H1 (cell line): ENCODE data around the gene PRIMA1. TPM values are rescaled to one million over a fixed set of nuclear protein-coding genes. Genes with fewer than 3 reads are reported as not detected.

Experiments
- CEBPB ChIP-seq: IDR thresholded peaks from 2 replicates; pipeline ENCODE4 v1.6.1; 2012; ENCODE audit warnings: low read depth, low read length
- EZH2 ChIP-seq: fragments of 200-600 bp; sonication (generic); IDR thresholded peaks from 2 replicates; pipeline ENCODE4 v1.7.1; 2012; ENCODE audit warnings: low read depth, mild to moderate bottlenecking, moderate library complexity, low read length, inconsistent platforms; ENCODE audit not compliant: severe bottlenecking
- FOSL1 ChIP-seq: IDR thresholded peaks from 2 replicates; pipeline ENCODE4 v1.6.1; 2011; ENCODE audit warnings: mild to moderate bottlenecking, low read depth, low read length, moderate library complexity; ENCODE audit not compliant: insufficient read depth
- KDM4A ChIP-seq: IDR thresholded peaks from one replicate; pipeline ENCODE4 v1.7.1; 2012; ENCODE audit warnings: low read depth, mild to moderate bottlenecking, moderate library complexity, low read length, inconsistent platforms; ENCODE audit not compliant: severe bottlenecking
- POLR2A ChIP-seq, 2 experiments: IDR thresholded peaks; 1 replicate in 1 of 2; 2 replicates in 1 of 2; pipeline ENCODE4 v1.6.1; 2011; ENCODE audit warnings: low read depth in 2 of 2, low read length in 2 of 2, mild to moderate bottlenecking in 2 of 2; ENCODE audit errors: control extremely low read depth in 1 of 2
- RAD21 ChIP-seq, 2 experiments: IDR thresholded peaks in 1 of 2; conservative IDR thresholded peaks in 1 of 2; 2 replicates each; pipeline ENCODE4 v1.6.1; 2011; ENCODE audit warnings: low read depth in 2 of 2, low read length in 2 of 2, improper control_type of control experiment in 1 of 2, inconsistent platforms in 1 of 2, mild to moderate bottlenecking in 1 of 2, moderate library complexity in 1 of 2
- RFX5 ChIP-seq: IDR thresholded peaks from 2 replicates; pipeline ENCODE4 v1.6.1; 2011; ENCODE audit warnings: low read depth, low read length, improper control_type of control experiment, borderline replicate concordance
- SIRT6 ChIP-seq: IDR thresholded peaks from one replicate; pipeline ENCODE4 v1.7.1; 2012; ENCODE audit warnings: low read length, inconsistent platforms
- SP1 ChIP-seq: IDR thresholded peaks from 2 replicates; pipeline ENCODE4 v1.6.1; 2011; ENCODE audit warnings: low read depth, low read length
- SP4 ChIP-seq: IDR thresholded peaks from 2 replicates; pipeline ENCODE4 v1.6.1; 2012; ENCODE audit warnings: low read length, inconsistent platforms
- SUZ12 ChIP-seq: fragments of 200-600 bp; sonication (generic); IDR thresholded peaks from 2 replicates; pipeline ENCODE4 v1.6.1; 2012; ENCODE audit warnings: mild to moderate bottlenecking, inconsistent platforms, low read length, moderate library complexity, mixed read lengths
- TBP ChIP-seq: IDR thresholded peaks from 2 replicates; pipeline ENCODE4 v1.6.1; 2011; ENCODE audit warnings: low read depth, low read length, improper control_type of control experiment
- polyA plus RNA-seq, 7 experiments: library from polyadenylated mRNA; depleted of rRNA in 3 of 7; stranded (reverse) in 5 of 7; unstranded in 2 of 7; fragments of >200 nt in 5 of 7; fragments of 200-250 nt in 2 of 7; gene quantifications; 1 replicate in 5 of 7; 2 replicates in 1 of 7; 4 replicates in 1 of 7; pipeline versions ENCODE4 v1.2.1 to v1.2.3, GENCODE V29; 2011 to 2013; ENCODE audit warnings: missing spikeins in 2 of 7, mixed read lengths in 2 of 7
- total RNA-seq: library from RNA; stranded (reverse); fragmentation: NEBNext Ultra II Directional; extraction: Animal tissue kit (Norgen Biotek cat#: 25700); gene quantifications from 2 replicates; pipeline ENCODE4 v1.2.1, GENCODE V29; 2021
- TF ChIP-seq, protein P1 (sequence below): fragments of 300-600 bp; sonication (generic); IDR thresholded peaks from 2 replicates; pipeline ENCODE4 v1.7.1; 2012; ENCODE audit warnings: low read length, moderate library complexity, mild to moderate bottlenecking, inconsistent platforms; ENCODE audit not compliant: insufficient replicate concordance

Gene PRIMA1
- total and polyA plus RNA-seq, 2 of the 8 experiments (the other 6 are each of a cell fraction or from before 2014, with no cell fraction given), result 2.8 to 4.5 TPM

DNA sequence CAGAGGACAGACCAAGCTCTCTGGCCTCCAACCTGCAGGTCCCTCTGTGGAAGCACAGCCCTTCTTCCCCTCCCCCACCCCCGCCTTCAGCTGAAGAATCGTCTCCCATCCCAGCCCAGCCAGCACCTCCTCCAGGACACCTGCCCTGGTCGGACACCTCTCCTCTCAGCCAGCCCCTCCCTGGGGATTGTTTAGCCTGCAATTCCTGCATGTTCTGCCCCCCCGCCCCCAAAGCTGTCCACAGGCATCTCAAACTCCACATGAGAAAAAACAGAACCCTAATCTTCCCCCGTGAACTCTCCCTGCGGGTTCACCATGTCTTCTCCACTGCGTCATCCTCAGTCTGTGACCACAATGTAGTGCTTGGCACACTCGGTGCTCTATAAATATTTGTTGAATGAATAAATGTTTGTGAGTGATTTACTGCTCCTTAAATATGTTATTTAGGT is 24.1 kb downstream of the PRIMA1 start (continued):
- TF ChIP-seq, protein P1, sequence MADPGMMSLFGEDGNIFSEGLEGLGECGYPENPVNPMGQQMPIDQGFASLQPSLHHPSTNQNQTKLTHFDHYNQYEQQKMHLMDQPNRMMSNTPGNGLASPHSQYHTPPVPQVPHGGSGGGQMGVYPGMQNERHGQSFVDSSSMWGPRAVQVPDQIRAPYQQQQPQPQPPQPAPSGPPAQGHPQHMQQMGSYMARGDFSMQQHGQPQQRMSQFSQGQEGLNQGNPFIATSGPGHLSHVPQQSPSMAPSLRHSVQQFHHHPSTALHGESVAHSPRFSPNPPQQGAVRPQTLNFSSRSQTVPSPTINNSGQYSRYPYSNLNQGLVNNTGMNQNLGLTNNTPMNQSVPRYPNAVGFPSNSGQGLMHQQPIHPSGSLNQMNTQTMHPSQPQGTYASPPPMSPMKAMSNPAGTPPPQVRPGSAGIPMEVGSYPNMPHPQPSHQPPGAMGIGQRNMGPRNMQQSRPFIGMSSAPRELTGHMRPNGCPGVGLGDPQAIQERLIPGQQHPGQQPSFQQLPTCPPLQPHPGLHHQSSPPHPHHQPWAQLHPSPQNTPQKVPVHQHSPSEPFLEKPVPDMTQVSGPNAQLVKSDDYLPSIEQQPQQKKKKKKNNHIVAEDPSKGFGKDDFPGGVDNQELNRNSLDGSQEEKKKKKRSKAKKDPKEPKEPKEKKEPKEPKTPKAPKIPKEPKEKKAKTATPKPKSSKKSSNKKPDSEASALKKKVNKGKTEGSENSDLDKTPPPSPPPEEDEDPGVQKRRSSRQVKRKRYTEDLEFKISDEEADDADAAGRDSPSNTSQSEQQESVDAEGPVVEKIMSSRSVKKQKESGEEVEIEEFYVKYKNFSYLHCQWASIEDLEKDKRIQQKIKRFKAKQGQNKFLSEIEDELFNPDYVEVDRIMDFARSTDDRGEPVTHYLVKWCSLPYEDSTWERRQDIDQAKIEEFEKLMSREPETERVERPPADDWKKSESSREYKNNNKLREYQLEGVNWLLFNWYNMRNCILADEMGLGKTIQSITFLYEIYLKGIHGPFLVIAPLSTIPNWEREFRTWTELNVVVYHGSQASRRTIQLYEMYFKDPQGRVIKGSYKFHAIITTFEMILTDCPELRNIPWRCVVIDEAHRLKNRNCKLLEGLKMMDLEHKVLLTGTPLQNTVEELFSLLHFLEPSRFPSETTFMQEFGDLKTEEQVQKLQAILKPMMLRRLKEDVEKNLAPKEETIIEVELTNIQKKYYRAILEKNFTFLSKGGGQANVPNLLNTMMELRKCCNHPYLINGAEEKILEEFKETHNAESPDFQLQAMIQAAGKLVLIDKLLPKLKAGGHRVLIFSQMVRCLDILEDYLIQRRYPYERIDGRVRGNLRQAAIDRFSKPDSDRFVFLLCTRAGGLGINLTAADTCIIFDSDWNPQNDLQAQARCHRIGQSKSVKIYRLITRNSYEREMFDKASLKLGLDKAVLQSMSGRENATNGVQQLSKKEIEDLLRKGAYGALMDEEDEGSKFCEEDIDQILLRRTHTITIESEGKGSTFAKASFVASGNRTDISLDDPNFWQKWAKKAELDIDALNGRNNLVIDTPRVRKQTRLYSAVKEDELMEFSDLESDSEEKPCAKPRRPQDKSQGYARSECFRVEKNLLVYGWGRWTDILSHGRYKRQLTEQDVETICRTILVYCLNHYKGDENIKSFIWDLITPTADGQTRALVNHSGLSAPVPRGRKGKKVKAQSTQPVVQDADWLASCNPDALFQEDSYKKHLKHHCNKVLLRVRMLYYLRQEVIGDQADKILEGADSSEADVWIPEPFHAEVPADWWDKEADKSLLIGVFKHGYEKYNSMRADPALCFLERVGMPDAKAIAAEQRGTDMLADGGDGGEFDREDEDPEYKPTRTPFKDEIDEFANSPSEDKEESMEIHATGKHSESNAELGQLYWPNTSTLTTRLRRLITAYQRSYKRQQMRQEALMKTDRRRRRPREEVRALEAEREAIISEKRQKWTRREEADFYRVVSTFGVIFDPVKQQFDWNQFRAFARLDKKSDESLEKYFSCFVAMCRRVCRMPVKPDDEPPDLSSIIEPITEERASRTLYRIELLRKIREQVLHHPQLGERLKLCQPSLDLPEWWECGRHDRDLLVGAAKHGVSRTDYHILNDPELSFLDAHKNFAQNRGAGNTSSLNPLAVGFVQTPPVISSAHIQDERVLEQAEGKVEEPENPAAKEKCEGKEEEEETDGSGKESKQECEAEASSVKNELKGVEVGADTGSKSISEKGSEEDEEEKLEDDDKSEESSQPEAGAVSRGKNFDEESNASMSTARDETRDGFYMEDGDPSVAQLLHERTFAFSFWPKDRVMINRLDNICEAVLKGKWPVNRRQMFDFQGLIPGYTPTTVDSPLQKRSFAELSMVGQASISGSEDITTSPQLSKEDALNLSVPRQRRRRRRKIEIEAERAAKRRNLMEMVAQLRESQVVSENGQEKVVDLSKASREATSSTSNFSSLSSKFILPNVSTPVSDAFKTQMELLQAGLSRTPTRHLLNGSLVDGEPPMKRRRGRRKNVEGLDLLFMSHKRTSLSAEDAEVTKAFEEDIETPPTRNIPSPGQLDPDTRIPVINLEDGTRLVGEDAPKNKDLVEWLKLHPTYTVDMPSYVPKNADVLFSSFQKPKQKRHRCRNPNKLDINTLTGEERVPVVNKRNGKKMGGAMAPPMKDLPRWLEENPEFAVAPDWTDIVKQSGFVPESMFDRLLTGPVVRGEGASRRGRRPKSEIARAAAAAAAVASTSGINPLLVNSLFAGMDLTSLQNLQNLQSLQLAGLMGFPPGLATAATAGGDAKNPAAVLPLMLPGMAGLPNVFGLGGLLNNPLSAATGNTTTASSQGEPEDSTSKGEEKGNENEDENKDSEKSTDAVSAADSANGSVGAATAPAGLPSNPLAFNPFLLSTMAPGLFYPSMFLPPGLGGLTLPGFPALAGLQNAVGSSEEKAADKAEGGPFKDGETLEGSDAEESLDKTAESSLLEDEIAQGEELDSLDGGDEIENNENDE, result no peak
- no peak for TF ChIP-seq SUZ12
- no peak for TF ChIP-seq POLR2A (IDR thresholded peaks at IDR 0.05; ENCODE audit: control extremely low read depth in 1 of 2, low read depth in 2 of 2, low read length in 2 of 2)
- TF ChIP-seq KDM4A, result no peak
- no peak for TF ChIP-seq SIRT6
- no peak for TF ChIP-seq RAD21 (IDR thresholded peaks at IDR 0.05 in 1 of 2, conservative IDR thresholded peaks at IDR 0.05 in 1 of 2; ENCODE audit: low read depth in 2 of 2, low read length in 2 of 2)
- no peak for TF ChIP-seq RFX5
- TF ChIP-seq SP1, result no peak
- no peak for TF ChIP-seq EZH2
- no peak for TF ChIP-seq TBP
- no peak for TF ChIP-seq CEBPB
- no peak for TF ChIP-seq SP4
- no peak for TF ChIP-seq FOSL1
